GM21737 (cell line): ENCODE measurements around the gene DEPDC1.
"Not testable (repeated sequence)": the region's sequence is repeated elsewhere in the genome, so short reads cannot be mapped to it uniquely, and the experiment has no call there.

ENCODE experiments used
- ATAC-seq: cut with Tn5 transposase; IDR thresholded peaks from one replicate; pipeline ENCODE4 v1.9.1; 2021; ENCODE audit warnings: mild to moderate bottlenecking, moderate library complexity; ENCODE audit not compliant: unreplicated experiment

Gene DEPDC1

GRCh38 chr1:68496680-68497357, at the start of gene DEPDC1:
Gene DEPDC1, minus strand, starts transcription at chr1:68497082. Its CDS starts 83 bp downstream, at chr1:68496999.
- ATAC-seq: peak; percentile 96

GRCh38 chr1:68544651-68545050, 47.8 kb upstream of the DEPDC1 start:
- no peak for ATAC-seq

- no peak for ATAC-seq
These were observed 45.7 kb upstream of the DEPDC1 start for GRCh38 chr1:68542586-68542985.

GRCh38 chr1:68538941-68539340, 42.1 kb upstream of the DEPDC1 start:
- ATAC-seq: no peak

DNA sequence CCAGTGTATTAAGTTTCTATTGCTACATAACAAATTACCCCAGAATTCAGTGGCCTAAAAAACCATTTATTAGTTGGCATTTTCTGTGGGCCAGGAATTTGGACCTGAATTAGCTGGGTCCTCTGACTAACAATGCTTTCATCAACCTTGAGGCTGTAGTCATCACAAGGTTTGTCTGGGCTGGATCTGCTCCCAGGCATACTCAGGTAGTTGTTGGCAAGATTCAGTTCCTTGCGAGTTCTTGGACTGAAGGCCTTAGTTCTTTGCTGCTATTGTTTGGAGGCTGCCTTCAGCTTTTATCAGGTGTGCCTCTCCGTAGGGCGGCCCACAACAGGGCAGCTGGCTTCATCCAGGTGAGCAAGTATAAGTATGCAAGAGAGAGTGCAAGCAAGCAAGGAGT, 31.4 kb upstream of the DEPDC1 start:
- no peak for ATAC-seq

DNA sequence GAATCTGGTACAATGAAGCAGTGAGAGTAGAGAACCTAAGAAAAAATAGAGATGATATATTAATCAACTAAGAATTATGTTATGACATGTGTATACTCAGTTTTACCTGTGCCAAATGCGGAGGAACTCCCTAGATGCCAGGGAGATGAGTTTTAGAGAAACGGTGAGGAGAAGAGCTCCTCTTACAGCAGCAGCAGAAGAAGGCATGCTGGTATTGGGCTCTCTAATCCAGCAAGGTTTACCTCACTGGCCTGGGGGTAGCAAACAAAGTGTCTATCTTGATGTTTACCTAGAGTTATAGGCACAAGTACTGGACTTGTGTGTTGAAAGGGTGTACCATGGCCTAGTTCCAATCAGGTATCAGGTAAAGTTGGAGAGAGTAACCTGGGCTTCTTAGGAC, 28.9 kb upstream of the DEPDC1 start:
- no peak for ATAC-seq

DNA sequence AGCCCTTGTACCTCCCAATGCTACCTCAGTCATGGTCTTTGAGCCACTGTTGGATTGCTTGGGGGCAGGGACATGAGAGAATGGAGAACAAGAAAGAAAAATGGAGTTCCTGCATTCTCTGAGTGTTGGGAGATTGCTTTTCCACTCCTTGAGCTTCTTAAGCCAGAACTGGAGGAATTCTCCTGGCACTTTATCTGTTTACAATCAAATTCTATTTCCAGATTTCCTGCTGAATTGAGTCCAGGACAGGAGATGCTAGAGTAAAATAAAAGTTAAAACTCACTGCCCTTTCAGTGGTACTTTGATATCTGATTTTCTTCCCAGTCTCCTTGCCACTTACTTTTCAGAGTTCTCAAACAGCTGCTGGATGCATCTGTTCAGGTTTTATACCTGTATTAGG, 24.4 kb upstream of the DEPDC1 start:
- no peak for ATAC-seq

DNA sequence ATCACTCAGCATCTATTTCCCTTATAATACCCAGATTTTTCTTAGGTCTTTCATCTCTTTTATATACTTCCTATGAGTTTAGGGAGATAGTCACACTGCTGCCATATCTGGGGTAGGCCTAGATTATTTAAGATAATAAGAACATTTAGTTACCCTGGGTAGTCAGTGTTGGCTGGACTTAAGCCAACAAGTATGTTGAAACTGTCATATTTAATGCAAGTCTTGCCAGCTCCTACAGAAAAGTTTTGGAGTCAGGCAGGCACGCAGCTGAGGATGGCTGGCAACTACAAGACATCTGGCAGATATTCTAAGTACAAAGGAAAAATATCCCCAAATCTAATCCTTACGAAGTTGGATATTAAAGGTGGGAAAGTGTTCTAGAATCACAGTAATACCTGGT, 19.2 kb upstream of the DEPDC1 start:
- ATAC-seq: no peak

GRCh38 chr1:68511254-68511653, 14.4 kb upstream of the DEPDC1 start:
- no peak for ATAC-seq

GRCh38 chr1:68506386-68506785, 9.5 kb upstream of the DEPDC1 start:
- no peak for ATAC-seq

DNA sequence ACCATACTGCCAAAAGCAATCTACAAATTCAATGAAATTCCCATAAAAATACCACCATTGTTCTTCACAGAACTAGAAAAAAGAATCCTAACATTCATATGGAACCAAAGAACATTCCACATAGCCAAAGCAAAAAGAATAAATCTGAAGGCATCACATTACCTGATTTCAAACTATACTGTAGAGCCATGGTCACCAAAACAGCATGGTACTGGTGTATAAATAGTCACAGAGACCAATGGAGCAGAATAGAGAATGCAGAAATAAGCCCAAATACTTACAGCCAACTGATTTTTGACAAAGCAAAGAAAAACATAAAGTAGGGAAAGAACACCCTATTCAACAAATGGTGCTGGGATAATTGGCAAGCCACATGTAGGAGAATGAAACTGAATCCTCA, 6.2 kb upstream of the DEPDC1 start:
- no peak for ATAC-seq

GRCh38 chr1:68497358-68497698, 446 bp upstream of the DEPDC1 start:
- ATAC-seq: peak; percentile 4

DNA sequence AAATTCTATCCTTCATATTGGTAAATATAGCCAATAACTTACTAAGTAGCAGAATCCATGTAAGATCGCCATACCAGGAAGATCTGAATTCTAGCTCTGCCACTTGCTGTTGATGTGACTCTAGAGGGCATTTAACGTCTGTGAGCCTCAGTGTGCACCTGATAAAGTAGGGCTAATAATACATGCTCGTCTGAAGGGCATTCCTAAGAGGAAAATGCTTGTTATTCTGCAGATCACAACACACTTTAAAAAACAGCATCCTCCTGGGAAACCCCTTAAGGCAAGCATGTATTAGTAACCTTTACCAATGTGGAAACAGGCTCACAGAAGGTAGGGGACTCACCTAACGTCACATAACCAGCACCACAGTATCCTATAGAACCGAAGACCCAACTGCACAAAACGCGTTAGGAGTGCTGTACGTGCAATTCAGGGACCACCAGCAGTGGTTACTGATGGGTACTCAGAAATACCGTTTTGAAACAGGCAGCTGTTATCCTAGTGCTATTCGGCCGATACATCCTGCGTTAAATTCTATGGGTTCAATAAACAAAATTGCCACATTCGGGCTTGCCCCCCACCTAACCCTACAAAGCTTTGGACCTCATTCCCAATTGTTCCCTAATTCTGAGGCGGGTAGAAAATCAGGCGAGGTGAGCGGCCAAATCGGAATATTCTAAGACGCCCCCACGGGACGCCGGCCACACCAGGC, 758 bp downstream of the DEPDC1 start:
- peak; percentile 27 for ATAC-seq

DNA sequence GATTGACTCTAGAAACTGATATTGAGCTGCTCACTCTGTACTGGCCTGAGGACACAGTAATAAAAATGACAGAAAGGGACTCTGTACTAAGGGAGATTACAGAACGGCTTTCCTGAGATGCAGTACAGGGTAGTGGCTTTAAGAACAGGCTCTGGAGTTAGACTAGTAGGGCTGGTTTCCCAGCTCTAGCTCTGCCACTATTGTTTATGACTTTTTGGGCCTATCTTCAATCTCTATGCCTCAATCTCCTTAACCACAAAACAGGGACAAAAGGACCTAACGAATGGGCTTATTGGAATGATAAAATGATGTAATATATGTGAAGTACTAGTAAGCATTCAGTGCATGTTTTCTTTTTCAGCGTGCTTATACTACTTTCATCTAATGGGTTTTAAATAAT, 1.4 kb downstream of the DEPDC1 start:
- ATAC-seq: no peak

- ATAC-seq: no peak
These were observed 3.7 kb downstream of the DEPDC1 start for GRCh38 chr1:68493193-68493592.

- not testable (repeated sequence) for ATAC-seq
These were observed 4.6 kb downstream of the DEPDC1 start for GRCh38 chr1:68492255-68492654.

- no peak for ATAC-seq
These were observed 6.7 kb downstream of the DEPDC1 start for GRCh38 chr1:68490046-68490651.

DNA sequence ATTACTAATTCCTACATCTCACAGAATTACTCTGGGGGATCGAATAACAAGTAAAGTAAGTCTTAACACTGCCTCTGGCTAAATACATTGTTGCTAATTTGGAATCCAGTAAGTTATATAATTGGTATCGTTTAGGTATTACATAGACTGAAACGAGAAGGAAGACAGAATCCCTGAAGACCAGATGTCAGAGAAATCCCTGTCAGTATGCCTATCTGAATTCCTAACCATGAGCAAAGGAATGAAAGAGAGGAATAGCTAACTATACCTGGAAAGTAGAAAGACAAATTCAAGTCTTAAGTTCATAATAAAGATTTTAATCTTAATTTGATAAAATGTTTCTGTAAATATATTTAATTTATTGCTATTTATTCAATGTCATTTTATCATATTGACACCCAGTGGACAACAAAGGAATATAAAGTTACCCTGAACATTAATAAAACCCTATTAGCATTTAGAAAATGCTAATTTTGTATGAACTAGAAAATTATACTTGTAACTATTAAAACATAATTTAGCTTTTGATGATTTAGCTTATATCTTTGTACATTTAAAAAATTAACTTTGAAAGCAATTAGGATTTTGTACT, 11.4 kb downstream of the DEPDC1 start:
- no peak for ATAC-seq

DNA sequence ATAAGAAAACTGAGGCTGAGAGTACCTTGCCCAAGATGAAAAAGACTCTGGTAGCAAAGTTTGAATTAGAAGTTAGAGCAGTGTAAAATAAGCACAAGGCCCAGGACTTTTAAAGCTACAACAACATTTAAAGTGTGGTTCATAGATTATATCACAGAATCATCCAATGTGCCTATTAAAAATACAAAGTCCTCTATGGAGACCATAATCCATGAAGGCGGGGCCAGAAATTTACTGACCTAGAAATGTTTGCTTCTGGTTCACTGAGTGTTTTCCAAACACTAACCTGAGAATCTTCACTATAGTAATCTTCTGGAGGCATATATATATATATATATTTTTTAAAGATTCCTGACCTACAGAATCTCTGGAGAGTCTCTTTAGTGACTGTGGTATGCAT, 12.3 kb downstream of the DEPDC1 start:
- no peak for ATAC-seq

DNA sequence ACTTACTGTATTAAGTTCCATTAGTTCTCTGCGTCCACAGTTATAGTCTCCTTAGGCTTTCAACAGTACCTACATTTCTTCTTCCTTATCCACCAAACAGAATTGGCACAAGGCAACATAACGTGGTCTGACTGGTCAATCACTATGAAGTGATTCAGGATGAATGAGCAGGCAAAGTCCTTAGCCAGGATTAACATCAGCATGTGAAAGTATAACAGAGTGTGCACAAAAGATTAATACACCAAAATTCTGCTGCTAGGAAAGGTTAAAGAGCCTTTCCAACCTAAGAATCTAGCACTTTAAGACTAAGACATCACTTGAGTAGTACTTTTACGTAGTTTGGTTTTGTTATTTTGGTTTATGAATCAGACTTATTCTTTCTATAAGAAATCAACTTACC, 15.8 kb downstream of the DEPDC1 start:
- no peak for ATAC-seq

GRCh38 chr1:68479501-68479900, 17.4 kb downstream of the DEPDC1 start:
- ATAC-seq: no peak

DNA sequence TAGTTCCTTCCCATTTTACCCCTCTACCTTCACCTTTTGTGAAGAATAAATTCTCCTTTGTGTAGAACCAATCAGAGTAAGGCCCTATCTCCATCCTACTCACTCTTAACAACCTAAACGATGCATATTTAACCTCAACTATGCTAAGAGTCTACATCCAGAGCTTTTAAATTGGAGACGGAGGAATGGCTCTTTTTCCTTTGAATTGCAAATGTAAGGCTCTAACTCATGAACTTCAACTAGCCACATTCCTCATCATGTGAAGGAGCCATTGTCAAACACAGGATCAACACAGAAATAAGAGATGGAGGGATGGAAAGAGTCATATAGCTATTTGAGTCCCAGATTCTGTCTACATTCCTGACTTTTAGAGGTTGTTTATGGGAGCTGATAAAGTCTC, 18.2 kb downstream of the DEPDC1 start:
- ATAC-seq: no peak
